Mononuclear cell (primary cell): ENCODE results near the gene LCMT2. TPM values are rescaled to one million over a fixed set of nuclear protein-coding genes. Genes with fewer than 3 reads are reported as not detected.

ENCODE experiments used
- total RNA-seq: library from RNA; depleted of rRNA; stranded (reverse); fragments of >200 nt; gene quantifications from one replicate; pipeline ENCODE4 v1.2.3, GENCODE V29; 2012

Gene LCMT2
- total RNA-seq, 1 donor: 9.7 TPM

Other genes starting within 250 kb of the LCMT2 start
- gene UBR1, start 224.5 kb downstream of the LCMT2 start, total RNA-seq: 44.7 TPM
- 28.8 TPM for gene TMEM62, start 197.0 kb downstream of the LCMT2 start, total RNA-seq
- 110 TPM for gene CCNDBP1, start 145.2 kb downstream of the LCMT2 start, total RNA-seq
- gene EPB42, start 109.6 kb downstream of the LCMT2 start, total RNA-seq: 0.10 TPM
- gene TGM5, start 63.6 kb downstream of the LCMT2 start, total RNA-seq: not detected
- gene TGM7, start 28.3 kb downstream of the LCMT2 start, total RNA-seq: not detected
- gene ZSCAN29, start 40.5 kb upstream of the LCMT2 start, total RNA-seq: 8.6 TPM
- gene TUBGCP4, start 40.5 kb upstream of the LCMT2 start, total RNA-seq: 4.9 TPM
- 30.6 TPM for gene TP53BP1, start 162.6 kb upstream of the LCMT2 start, total RNA-seq
- 2.4 TPM for gene MAP1A, start 187.0 kb upstream of the LCMT2 start, total RNA-seq